Muscle layer of colon (tissue), 2 donors: ENCODE results near the gene AMHR2.
"Not testable (repeated sequence)": the region's sequence is repeated elsewhere in the genome, so short reads cannot be mapped to it uniquely, and the experiment has no call there.

Source experiments
- H3K27ac ChIP-seq: one replicate; pipeline ENCODE4 v1.7.0; 2013; ENCODE audit warnings: low read depth, mild to moderate bottlenecking, low read length, moderate library complexity
- H3K27me3 ChIP-seq, 2 donors: one replicate each; pipeline ENCODE4 v1.7.0; 2013; ENCODE audit warnings: low read length in 2 of 2, mild to moderate bottlenecking in 2 of 2; ENCODE audit not compliant: insufficient read depth in 2 of 2, control insufficient read depth in 1 of 2
- H3K36me3 ChIP-seq: one replicate; pipeline ENCODE4 v1.7.0; 2013; ENCODE audit warnings: mild to moderate bottlenecking, low read length; ENCODE audit not compliant: insufficient read depth
- H3K4me1 ChIP-seq: one replicate; pipeline ENCODE4 v1.7.0; 2013; ENCODE audit warnings: mild to moderate bottlenecking, low read length; ENCODE audit not compliant: insufficient read depth
- H3K4me3 ChIP-seq, 2 donors: one replicate each; pipeline ENCODE4 v1.7.0; 2013; ENCODE audit warnings: low read length in 2 of 2, low read depth in 1 of 2, mild to moderate bottlenecking in 1 of 2, moderate library complexity in 1 of 2
- H3K9ac ChIP-seq: one replicate; pipeline ENCODE4 v1.7.0; 2013; ENCODE audit warnings: low read length
- H3K9me3 ChIP-seq: one replicate; pipeline ENCODE4 v1.7.0; 2013; ENCODE audit warnings: mild to moderate bottlenecking, low read length
- donor health status: abdominal sarcoma.
- donor health status: Adenocarcinoma of cecum.

The AMHR2 gene

DNA sequence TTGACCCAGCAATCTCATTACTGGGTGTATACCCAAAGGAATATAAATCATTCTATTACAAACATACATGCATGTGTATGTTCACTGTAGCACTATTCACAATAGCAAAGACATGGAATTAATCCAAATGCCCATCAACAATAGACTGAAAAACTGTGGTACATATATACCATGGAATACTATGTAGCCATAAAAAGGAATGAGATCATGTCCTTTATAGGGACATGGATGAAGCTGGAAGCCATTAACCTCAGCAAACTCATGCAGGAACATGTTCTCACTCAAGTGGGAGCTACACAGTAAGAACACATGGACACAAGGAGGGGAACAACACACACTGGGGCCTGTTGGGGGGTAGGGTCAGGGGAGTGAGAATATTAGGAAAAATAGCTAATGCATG is 15.9 kb downstream of the AMHR2 start:
- peaks cover 16% of the 10 kb centered on the region for H3K4me1 ChIP-seq
- not testable (repeated sequence) for H3K27me3 ChIP-seq, H3K9ac ChIP-seq, H3K4me3 ChIP-seq, H3K9me3 ChIP-seq, H3K36me3 ChIP-seq, H3K27ac ChIP-seq

- no peaks in the 10 kb centered on the region for H3K9me3 ChIP-seq
- no peaks in the 10 kb centered on the region for H3K27me3 ChIP-seq
- H3K4me3 ChIP-seq: peak within 1 kb of the TSS; percentile 96 to 97
- peak within 1 kb of the TSS; percentile 95 for H3K9ac ChIP-seq
- peaks cover 16% of the 10 kb centered on the region for H3K4me1 ChIP-seq
- peak within 1 kb of the TSS; percentile 97 for H3K27ac ChIP-seq
- peaks cover 12% of the 10 kb centered on the region for H3K36me3 ChIP-seq
Measured at GRCh38 chr12:53441040-53441833, 17.6 kb downstream of the AMHR2 start, which contains the start of gene PRR13. PRR13 (plus strand) TSS chr12:53441734; CDS start chr12:53442715, 981 bp downstream.

DNA sequence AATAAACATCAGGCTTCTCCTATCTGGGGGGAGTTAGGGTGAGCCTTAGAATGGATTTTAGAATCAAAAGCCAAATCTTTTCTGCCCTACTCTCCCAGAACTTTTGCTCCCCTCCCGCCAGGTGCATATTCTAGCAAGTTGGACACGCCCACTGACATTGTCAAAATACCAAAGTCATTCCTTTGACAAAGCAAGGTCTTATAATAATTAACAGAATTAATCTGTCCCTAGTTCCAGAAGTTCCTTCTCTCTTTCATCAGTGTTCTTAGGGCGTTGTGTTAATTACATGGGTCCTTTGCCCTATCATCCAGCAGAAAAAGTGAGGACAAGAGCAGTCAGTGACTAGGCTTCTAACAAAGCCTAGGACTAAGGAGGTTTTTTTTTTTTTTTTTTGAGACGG is 20.3 kb downstream of the AMHR2 start:
- Histone ChIP-seq H3K27me3 (no peaks in the 10 kb centered on the region), H3K9ac (no peak overlapping the region), H3K27ac (no peak overlapping the region), H3K4me1 (peaks cover 16% of the 10 kb centered on the region), H3K4me3 (no peak overlapping the region), H3K9me3 (no peaks in the 10 kb centered on the region), H3K36me3 (peaks cover 12% of the 10 kb centered on the region)

GRCh38 chr12:53444593-53445325 is 21.1 kb downstream of the AMHR2 start:
- Histone ChIP-seq H3K36me3 (peaks cover 12% of the 10 kb centered on the region), H3K4me1 (peaks cover 16% of the 10 kb centered on the region)
- not testable (repeated sequence) for H3K27ac ChIP-seq, H3K4me3 ChIP-seq, H3K27me3 ChIP-seq, H3K9ac ChIP-seq, H3K9me3 ChIP-seq

GRCh38 chr12:53450936-53451335 is 27.3 kb downstream of the AMHR2 start:
- Histone ChIP-seq H3K9ac (no peak overlapping the region), H3K36me3 (peaks cover 18% of the 10 kb centered on the region), H3K27me3 (no peaks in the 10 kb centered on the region), H3K9me3 (no peaks in the 10 kb centered on the region), H3K4me1 (peaks cover 24% of the 10 kb centered on the region), H3K27ac (no peak overlapping the region), H3K4me3 (no peak overlapping the region)

DNA sequence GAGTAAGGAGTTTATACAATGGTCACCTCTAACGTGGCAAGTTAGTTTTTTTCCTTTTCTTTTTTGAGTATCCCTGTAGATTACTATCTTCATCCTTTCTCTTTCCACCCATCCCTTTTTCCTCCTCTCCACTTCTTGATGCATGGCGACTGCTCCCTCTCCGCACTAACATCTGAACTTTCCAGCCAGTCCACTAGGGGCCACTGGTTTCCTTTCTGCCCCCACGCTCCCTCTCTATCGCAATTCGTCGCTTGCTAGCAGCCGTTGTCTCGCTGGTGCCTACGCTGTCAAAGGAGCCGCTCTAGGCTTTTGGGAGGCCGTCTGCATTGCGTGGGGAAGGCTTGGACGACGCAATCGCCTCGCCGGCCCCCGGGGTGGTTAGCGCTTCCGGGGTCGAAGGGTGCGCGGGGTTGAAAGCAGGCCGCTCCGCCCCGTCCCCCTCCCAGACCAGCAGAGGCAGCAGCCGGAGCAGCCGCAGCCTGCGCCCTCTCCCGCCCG is 28.1 kb downstream of the AMHR2 start, which contains the start of gene PCBP2:
Gene PCBP2 (plus strand): TSS at position 442 of the 498 bp plus-strand sequence. CDS start 2,699 bp downstream, outside the sequence.
- H3K27me3 ChIP-seq: no peaks in the 10 kb centered on the region
- H3K27ac ChIP-seq: peak within 1 kb of the TSS; percentile 100
- no peaks in the 10 kb centered on the region for H3K9me3 ChIP-seq
- H3K4me3 ChIP-seq: peak within 1 kb of the TSS; percentile 76 to 96
- peaks cover 25% of the 10 kb centered on the region for H3K36me3 ChIP-seq
- peak within 1 kb of the TSS; percentile 67 for H3K9ac ChIP-seq
- peaks cover 24% of the 10 kb centered on the region for H3K4me1 ChIP-seq

DNA sequence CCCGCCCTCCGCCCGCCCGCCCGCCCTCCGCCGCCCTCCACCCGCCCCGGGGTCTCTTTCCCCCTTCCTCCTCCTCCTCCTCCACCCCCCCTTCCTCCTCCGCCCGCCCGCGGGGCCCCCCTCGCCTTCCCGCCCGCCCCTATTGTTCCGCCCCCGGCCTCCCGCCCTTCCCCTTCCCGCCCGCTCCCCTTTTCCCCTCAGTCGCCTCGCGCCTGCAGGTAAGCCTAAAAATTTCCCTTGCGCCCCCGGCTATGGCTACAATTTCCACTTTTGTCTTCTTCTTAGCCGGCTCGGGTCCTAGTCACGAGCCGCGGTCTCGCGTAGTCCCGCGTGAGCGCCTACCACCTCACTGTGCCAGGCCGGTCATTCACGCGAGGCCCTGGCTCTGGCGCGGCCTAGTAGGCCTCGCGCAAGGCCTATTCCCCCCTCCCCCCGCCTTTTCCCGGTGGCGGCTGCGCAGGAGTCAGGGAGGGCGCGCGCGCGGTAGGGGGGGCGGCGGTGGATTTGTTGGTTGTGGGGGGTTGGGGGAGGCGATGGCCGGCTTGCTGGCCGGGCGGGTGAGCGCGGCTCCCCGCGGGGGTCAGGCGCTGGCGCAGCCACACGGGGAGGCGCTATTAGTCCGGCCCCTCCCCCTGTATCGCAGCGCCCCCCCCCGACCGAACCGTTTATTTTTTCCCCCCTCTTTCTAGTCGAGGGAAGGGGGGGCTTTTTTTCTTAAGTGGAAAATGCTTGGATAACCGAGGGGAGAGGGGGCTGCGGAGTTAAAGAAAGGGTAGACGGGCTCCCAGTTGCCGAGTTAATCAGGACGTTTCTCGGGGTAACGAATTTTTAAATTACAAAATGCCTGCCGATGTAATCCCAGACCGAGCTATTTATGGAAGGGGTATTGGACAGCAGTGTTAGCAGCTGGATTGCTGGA is 28.8 kb downstream of the AMHR2 start:
- Histone ChIP-seq H3K4me1 (peaks cover 24% of the 10 kb centered on the region), H3K9ac (peak overlapping the region; percentile 67), H3K27me3 (no peaks in the 10 kb centered on the region), H3K36me3 (peaks cover 32% of the 10 kb centered on the region), H3K27ac (peak overlapping the region; percentile 100), H3K9me3 (no peaks in the 10 kb centered on the region), H3K4me3 (peak overlapping the region; percentile 76 to 96)

GRCh38 chr12:53453953-53454640 is 30.4 kb downstream of the AMHR2 start:
- peaks cover 24% of the 10 kb centered on the region for H3K4me1 ChIP-seq
- no peak overlapping the region for H3K27ac ChIP-seq
- H3K36me3 ChIP-seq: peaks cover 44% of the 10 kb centered on the region
- no peaks in the 10 kb centered on the region for H3K9me3 ChIP-seq
- H3K9ac ChIP-seq: peak overlapping the region; percentile 67
- no peaks in the 10 kb centered on the region for H3K27me3 ChIP-seq
- H3K4me3 ChIP-seq: no peak overlapping the region

GRCh38 chr12:53454707-53455106 is 31.1 kb downstream of the AMHR2 start:
- Histone ChIP-seq H3K9ac (no peak overlapping the region), H3K27me3 (no peaks in the 10 kb centered on the region), H3K9me3 (no peaks in the 10 kb centered on the region), H3K36me3 (peaks cover 50% of the 10 kb centered on the region), H3K4me3 (no peak overlapping the region), H3K4me1 (peaks cover 24% of the 10 kb centered on the region), H3K27ac (no peak overlapping the region)

GRCh38 chr12:53456654-53457366 is 33.2 kb downstream of the AMHR2 start:
- no peaks in the 10 kb centered on the region for H3K9me3 ChIP-seq
- peaks cover 71% of the 10 kb centered on the region for H3K36me3 ChIP-seq
- no peaks in the 10 kb centered on the region for H3K27me3 ChIP-seq
- H3K27ac ChIP-seq: no peak overlapping the region
- H3K4me1 ChIP-seq: peaks cover 20% of the 10 kb centered on the region
- no peak overlapping the region for H3K9ac ChIP-seq
- H3K4me3 ChIP-seq: no peak overlapping the region
